HEK293 (cell line): ENCODE results near the gene LAYN.

Experiments used
- CTCF ChIA-PET: fragments of 350-600 bp; formaldehyde crosslinking; extraction: SDS; loops from one replicate; lab custom pipeline; 2021; ENCODE audit warnings: antibody characterized with exemption; lab: Yijun Ruan, JAX
- POLR2A ChIA-PET: fragments of 300-600 bp; formaldehyde crosslinking; extraction: SDS; loops from one replicate; lab custom pipeline; 2020; ENCODE audit warnings: antibody characterized with exemption, inconsistent platforms; lab: Yijun Ruan, JAX
- H3K27ac ChIP-seq: fragments of 200-500 bp; sonication (Bioruptor generic); 2 replicates; pipeline ENCODE4 v1.5.1; 2014; ENCODE audit warnings: low read depth, low read length, control low read depth, inconsistent platforms; ENCODE audit errors: extremely low read depth
- H3K36me3 ChIP-seq, 2 experiments: fragments of 200-500 bp in 1 of 2; sonication (Bioruptor generic) in 1 of 2; 1 replicate in 1 of 2; 2 replicates in 1 of 2; pipeline ENCODE4 v1.5.1; 2014 to 2017; ENCODE audit warnings: inconsistent platforms in 2 of 2, low read length in 2 of 2; ENCODE audit not compliant: control insufficient read depth in 2 of 2, insufficient read depth in 1 of 2
- H3K4me1 ChIP-seq: fragments of 200-500 bp; sonication (Bioruptor generic); 2 replicates; pipeline ENCODE4 v1.5.1; 2014; ENCODE audit warnings: mild to moderate bottlenecking, low read length, inconsistent platforms; ENCODE audit not compliant: control insufficient read depth, insufficient read depth
- H3K4me3 ChIP-seq: 2 replicates; pipeline ENCODE4 v1.5.1; 2011; ENCODE audit warnings: low read depth, mild to moderate bottlenecking, control low read depth, low read length, moderate library complexity
- H3K9me3 ChIP-seq: fragments of 200-500 bp; sonication (Bioruptor generic); 2 replicates; pipeline ENCODE4 v1.5.1; 2014; ENCODE audit warnings: low read depth, low read length, inconsistent platforms; ENCODE audit not compliant: control insufficient read depth, insufficient read depth
- GLI2 ChIP-seq: fragments of 450-650 bp; formaldehyde crosslinking; IDR thresholded peaks from 2 replicates; pipeline ENCODE4; 2017; ENCODE audit warnings: missing biosample characterization, missing genetic modification characterization, low read depth, borderline replicate concordance
- PRDM4 ChIP-seq: fragments of 450-650 bp; formaldehyde crosslinking; IDR thresholded peaks from 2 replicates; pipeline ENCODE4 v1.5.1; 2017; ENCODE audit warnings: missing biosample characterization, missing genetic modification characterization
- ZBTB26 ChIP-seq: fragments of 450-650 bp; formaldehyde crosslinking; optimal IDR thresholded peaks from 2 replicates; pipeline ENCODE3; 2016; ENCODE audit warnings: missing biosample characterization, mild to moderate bottlenecking, missing genetic modification characterization
- ZBTB48 ChIP-seq: fragments of 450-650 bp; formaldehyde crosslinking; IDR thresholded peaks from 2 replicates; pipeline ENCODE4 v1.5.1; 2016; ENCODE audit warnings: missing biosample characterization, missing genetic modification characterization
- ZNF133 ChIP-seq: fragments of 450-650 bp; formaldehyde crosslinking; IDR thresholded peaks from 2 replicates; pipeline ENCODE4 v1.5.1; 2016; ENCODE audit warnings: missing biosample characterization, missing genetic modification characterization
- ZNF221 ChIP-seq: fragments of 450-650 bp; formaldehyde crosslinking; IDR thresholded peaks from 2 replicates; pipeline ENCODE4 v1.5.1; 2017; ENCODE audit warnings: missing biosample characterization, missing genetic modification characterization, borderline replicate concordance
- ZNF335 ChIP-seq: fragments of 450-650 bp; formaldehyde crosslinking; conservative IDR thresholded peaks from 2 replicates; pipeline ENCODE4 v1.5.1; 2016; ENCODE audit warnings: missing biosample characterization, missing genetic modification characterization
- ZNF341 ChIP-seq: fragments of 450-650 bp; formaldehyde crosslinking; IDR thresholded peaks from 2 replicates; pipeline ENCODE4; 2016; ENCODE audit warnings: low read depth, missing biosample characterization, missing genetic modification characterization
- ZNF404 ChIP-seq: fragments of 450-650 bp; formaldehyde crosslinking; IDR thresholded peaks from 2 replicates; pipeline ENCODE4 v1.5.1; 2017; ENCODE audit warnings: missing biosample characterization, missing genetic modification characterization
- ZNF529 ChIP-seq: fragments of 450-650 bp; formaldehyde crosslinking; IDR thresholded peaks from 2 replicates; pipeline ENCODE4 v1.5.1; 2017; ENCODE audit warnings: missing genetic modification characterization, missing biosample characterization; ENCODE audit not compliant: insufficient replicate concordance
- ZNF549 ChIP-seq: fragments of 450-650 bp; IDR thresholded peaks from 2 replicates; pipeline ENCODE4 v1.5.1; 2018; ENCODE audit warnings: missing biosample characterization, missing genetic modification characterization, mild to moderate bottlenecking, inconsistent platforms, moderate library complexity
- ZNF596 ChIP-seq: fragments of 450-650 bp; IDR thresholded peaks from 2 replicates; pipeline ENCODE4 v1.5.0; 2018; ENCODE audit warnings: missing biosample characterization, mild to moderate bottlenecking, missing genetic modification characterization, moderate library complexity
- TF ChIP-seq, protein P1 (sequence below): fragments of 450-650 bp; formaldehyde crosslinking; IDR thresholded peaks from 2 replicates; pipeline ENCODE4 v1.5.1; 2016; ENCODE audit warnings: missing biosample characterization, missing genetic modification characterization

The LAYN gene

GRCh38 chr11:111538407-111539114 is 2.0 kb upstream of the LAYN start:
- Histone ChIP-seq H3K4me3 (no peak overlapping the region), H3K36me3 (peaks cover 0 to 2% of the 10 kb centered on the region in 2 experiments; a peak in 1 of 3 replicates), H3K27ac (no peak overlapping the region), H3K9me3 (no peaks in the 10 kb centered on the region), H3K4me1 (no peaks in the 10 kb centered on the region)
- TF ChIP-seq ZNF596 (tag by site-specific recombination) (no peak), ZNF133 (tag by site-specific recombination) (no peak)
- ChIA-PET CTCF (interaction anchor here (1.8 kb wide), 1 partner anchor 83 kb away, joined by 4 read pairs; no protein-coding TSS in a partner anchor), POLR2A (no interaction called here)

DNA sequence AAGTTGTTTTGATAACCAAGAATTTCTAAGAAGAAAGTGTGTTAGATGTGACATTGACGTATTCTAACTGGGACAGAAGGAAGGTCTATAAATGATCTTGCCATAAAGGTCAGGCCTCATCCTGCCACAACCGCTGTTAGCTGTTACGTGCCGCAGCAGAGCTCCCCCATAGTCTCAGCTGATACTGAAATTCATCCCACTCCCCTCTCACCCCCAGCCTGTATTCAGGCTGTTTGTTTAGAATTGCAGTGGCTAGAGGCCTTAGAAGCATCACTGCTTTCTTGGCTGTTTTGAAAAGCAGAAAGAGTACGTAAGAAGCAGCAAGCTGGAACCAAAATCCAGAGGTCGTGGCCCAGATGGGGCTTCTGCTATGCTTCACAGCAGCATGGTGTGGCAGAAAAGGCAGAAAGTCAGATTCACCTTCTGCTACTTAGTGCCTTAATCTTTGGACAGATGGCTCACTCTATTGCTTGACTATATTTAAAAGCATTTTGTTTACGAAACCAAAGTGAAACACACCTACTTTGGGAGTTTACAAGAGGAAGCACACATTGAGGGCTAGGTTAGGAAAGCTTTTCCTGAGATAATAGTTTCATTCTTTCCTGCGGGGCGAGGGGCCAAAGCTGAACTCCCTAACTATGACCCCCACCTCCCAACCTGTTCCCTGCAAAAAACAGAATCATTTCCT is 950 bp upstream of the LAYN start:
- Histone ChIP-seq H3K4me1 (no peaks in the 10 kb centered on the region), H3K9me3 (no peaks in the 10 kb centered on the region), H3K4me3 (no peak overlapping the region), H3K27ac (no peak overlapping the region), H3K36me3 (peaks cover 0 to 12% of the 10 kb centered on the region in 2 experiments; a peak in 1 of 3 replicates)
- POLR2A ChIA-PET = no interaction called here
- TF ChIP-seq ZNF549 (tag by site-specific recombination) (no peak), ZNF341 (0 out of 2 replicates have a peak, but pooled peaks have one; percentile 38)
- CTCF ChIA-PET = interaction anchor here (0.6 to 1.1 kb wide), 2 partner anchors 12 to 302 kb away, joined by 3 read pairs; no protein-coding TSS in a partner anchor

- ChIA-PET CTCF (no interaction called here), POLR2A (no interaction called here)
- peaks cover 0 to 22% of the 10 kb centered on the region in 2 experiments; a peak in 1 of 3 replicates for H3K36me3 ChIP-seq
- H3K4me1 ChIP-seq = no peaks in the 10 kb centered on the region
- TF ChIP-seq ZNF335 (tag by site-specific recombination) (0 out of 2 replicates have a peak, but pooled peaks have one; percentile 40), ZNF529 (no peak), ZBTB26 (tag by site-specific recombination) (peak; percentile 49), ZNF221 (tag by site-specific recombination) (no peak), ZNF404 (tag by site-specific recombination) (no peak), PRDM4 (no peak), GLI2 (no peak), ZBTB48 (tag by site-specific recombination) (no peak)
- TF ChIP-seq, protein P1, sequence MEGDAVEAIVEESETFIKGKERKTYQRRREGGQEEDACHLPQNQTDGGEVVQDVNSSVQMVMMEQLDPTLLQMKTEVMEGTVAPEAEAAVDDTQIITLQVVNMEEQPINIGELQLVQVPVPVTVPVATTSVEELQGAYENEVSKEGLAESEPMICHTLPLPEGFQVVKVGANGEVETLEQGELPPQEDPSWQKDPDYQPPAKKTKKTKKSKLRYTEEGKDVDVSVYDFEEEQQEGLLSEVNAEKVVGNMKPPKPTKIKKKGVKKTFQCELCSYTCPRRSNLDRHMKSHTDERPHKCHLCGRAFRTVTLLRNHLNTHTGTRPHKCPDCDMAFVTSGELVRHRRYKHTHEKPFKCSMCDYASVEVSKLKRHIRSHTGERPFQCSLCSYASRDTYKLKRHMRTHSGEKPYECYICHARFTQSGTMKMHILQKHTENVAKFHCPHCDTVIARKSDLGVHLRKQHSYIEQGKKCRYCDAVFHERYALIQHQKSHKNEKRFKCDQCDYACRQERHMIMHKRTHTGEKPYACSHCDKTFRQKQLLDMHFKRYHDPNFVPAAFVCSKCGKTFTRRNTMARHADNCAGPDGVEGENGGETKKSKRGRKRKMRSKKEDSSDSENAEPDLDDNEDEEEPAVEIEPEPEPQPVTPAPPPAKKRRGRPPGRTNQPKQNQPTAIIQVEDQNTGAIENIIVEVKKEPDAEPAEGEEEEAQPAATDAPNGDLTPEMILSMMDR = 0 out of 2 replicates have a peak, but pooled peaks have one; percentile 0
- H3K4me3 ChIP-seq = peak overlapping the region; percentile 42
- H3K9me3 ChIP-seq = no peaks in the 10 kb centered on the region
- H3K27ac ChIP-seq = no peak overlapping the region; the same call in 1 of the 2 replicates
Observed at GRCh38 chr11:111540937-111541253, 375 bp downstream of the LAYN start.
